HEK293 (cell line): ENCODE results near the gene SAFB.

ENCODE experiments used
- FEZF1 ChIP-seq: fragments of 450-650 bp; formaldehyde crosslinking; IDR thresholded peaks from 2 replicates; pipeline ENCODE4 v1.5.1; 2016; ENCODE audit warnings: missing biosample characterization, missing genetic modification characterization
- GLIS1 ChIP-seq: fragments of 450-650 bp; formaldehyde crosslinking; IDR thresholded peaks from 2 replicates; pipeline ENCODE4 v1.5.1; 2016; ENCODE audit warnings: missing biosample characterization, missing genetic modification characterization
- KLF10 ChIP-seq: fragments of 450-650 bp; IDR thresholded peaks from 2 replicates; pipeline ENCODE4 v1.5.1; 2018; ENCODE audit warnings: missing biosample characterization, mild to moderate bottlenecking, missing genetic modification characterization
- KLF9 ChIP-seq: fragments of 450-650 bp; formaldehyde crosslinking; IDR thresholded peaks from 2 replicates; pipeline ENCODE4 v1.5.1; 2016; ENCODE audit warnings: missing biosample characterization, missing genetic modification characterization, low read depth
- OSR2 ChIP-seq: fragments of 450-650 bp; formaldehyde crosslinking; IDR thresholded peaks from 2 replicates; pipeline ENCODE4 v1.5.1; 2016; ENCODE audit warnings: missing biosample characterization, missing genetic modification characterization
- RBAK ChIP-seq: fragments of 450-650 bp; formaldehyde crosslinking; IDR thresholded peaks from 2 replicates; pipeline ENCODE4 v1.5.1; 2016; ENCODE audit warnings: missing biosample characterization, missing genetic modification characterization
- SALL2 ChIP-seq: fragments of 450-650 bp; formaldehyde crosslinking; IDR thresholded peaks from 2 replicates; pipeline ENCODE4 v1.5.0; 2017; ENCODE audit warnings: missing biosample characterization, mild to moderate bottlenecking, missing genetic modification characterization, borderline replicate concordance
- SCRT2 ChIP-seq: fragments of 450-650 bp; formaldehyde crosslinking; IDR thresholded peaks from 2 replicates; pipeline ENCODE4 v1.5.1; 2016; ENCODE audit warnings: missing biosample characterization, missing genetic modification characterization
- SP3 ChIP-seq: fragments of 450-650 bp; formaldehyde crosslinking; IDR thresholded peaks from 2 replicates; pipeline ENCODE4 v1.5.1; 2016; ENCODE audit warnings: missing biosample characterization, missing genetic modification characterization
- ZBTB17 ChIP-seq: fragments of 450-650 bp; formaldehyde crosslinking; IDR thresholded peaks from 2 replicates; pipeline ENCODE4 v1.5.1; 2016; ENCODE audit warnings: missing biosample characterization, missing genetic modification characterization
- ZEB2 ChIP-seq: fragments of 450-650 bp; formaldehyde crosslinking; IDR thresholded peaks from 2 replicates; pipeline ENCODE4 v1.5.1; 2016; ENCODE audit warnings: missing biosample characterization, missing genetic modification characterization
- ZFHX2 ChIP-seq: fragments of 450-650 bp; formaldehyde crosslinking; conservative IDR thresholded peaks from 2 replicates; pipeline ENCODE4 v1.5.1; 2016; ENCODE audit warnings: missing biosample characterization, missing genetic modification characterization
- ZFP37 ChIP-seq: fragments of 450-650 bp; formaldehyde crosslinking; IDR thresholded peaks from 2 replicates; pipeline ENCODE4 v1.5.1; 2016; ENCODE audit warnings: missing biosample characterization, missing genetic modification characterization
- ZNF114 ChIP-seq: fragments of 450-650 bp; formaldehyde crosslinking; IDR thresholded peaks from 2 replicates; pipeline ENCODE4 v1.5.0; 2017; ENCODE audit warnings: missing biosample characterization, missing genetic modification characterization
- ZNF132 ChIP-seq: fragments of 450-650 bp; formaldehyde crosslinking; IDR thresholded peaks from 2 replicates; pipeline ENCODE4 v1.5.1; 2017; ENCODE audit warnings: missing biosample characterization, missing genetic modification characterization, borderline replicate concordance
- ZNF19 ChIP-seq: fragments of 450-650 bp; formaldehyde crosslinking; IDR thresholded peaks from 2 replicates; pipeline ENCODE4; 2016; ENCODE audit warnings: missing biosample characterization, missing genetic modification characterization, low read depth
- ZNF23 ChIP-seq: fragments of 450-650 bp; formaldehyde crosslinking; IDR thresholded peaks from 2 replicates; pipeline ENCODE4 v1.5.1; 2016; ENCODE audit warnings: missing biosample characterization, missing genetic modification characterization, borderline replicate concordance
- ZNF239 ChIP-seq: fragments of 450-650 bp; formaldehyde crosslinking; IDR thresholded peaks from 2 replicates; pipeline ENCODE4 v1.5.1; 2016; ENCODE audit warnings: missing biosample characterization, missing genetic modification characterization
- ZNF248 ChIP-seq: fragments of 450-650 bp; formaldehyde crosslinking; IDR thresholded peaks from 2 replicates; pipeline ENCODE4 v1.5.1; 2017; ENCODE audit warnings: missing biosample characterization, missing genetic modification characterization
- ZNF274 ChIP-seq, 2 experiments: fragments of 200-500 bp in 1 of 2; fragments of 450-650 bp in 1 of 2; sonication (Bioruptor generic) in 1 of 2; formaldehyde crosslinking in 1 of 2; IDR thresholded peaks; 2 replicates each; pipeline versions ENCODE4 v1.5.1 to v1.6.1; 2014 to 2016; ENCODE audit warnings: borderline replicate concordance in 1 of 2, inconsistent platforms in 1 of 2, low read length in 1 of 2, missing biosample characterization in 1 of 2, missing genetic modification characterization in 1 of 2
- ZNF335 ChIP-seq: fragments of 450-650 bp; formaldehyde crosslinking; conservative IDR thresholded peaks from 2 replicates; pipeline ENCODE4 v1.5.1; 2016; ENCODE audit warnings: missing biosample characterization, missing genetic modification characterization
- ZNF404 ChIP-seq: fragments of 450-650 bp; formaldehyde crosslinking; IDR thresholded peaks from 2 replicates; pipeline ENCODE4 v1.5.1; 2017; ENCODE audit warnings: missing biosample characterization, missing genetic modification characterization
- ZNF510 ChIP-seq: fragments of 450-650 bp; formaldehyde crosslinking; IDR thresholded peaks from 2 replicates; pipeline ENCODE4 v1.5.1; 2018; ENCODE audit warnings: mild to moderate bottlenecking, missing genetic modification characterization, missing biosample characterization; ENCODE audit not compliant: insufficient replicate concordance
- ZNF514 ChIP-seq: fragments of 450-650 bp; formaldehyde crosslinking; IDR thresholded peaks from 2 replicates; pipeline ENCODE4 v1.5.1; 2016; ENCODE audit warnings: missing biosample characterization, missing genetic modification characterization
- ZNF561 ChIP-seq: fragments of 450-650 bp; IDR thresholded peaks from 2 replicates; pipeline ENCODE4 v1.5.1; 2018; ENCODE audit warnings: missing biosample characterization, missing genetic modification characterization, borderline replicate concordance
- ZNF626 ChIP-seq: fragments of 450-650 bp; sonication (Bioruptor Pico); formaldehyde crosslinking; IDR thresholded peaks from 2 replicates; pipeline ENCODE4 v1.5.1; 2018; ENCODE audit warnings: missing biosample characterization, missing genetic modification characterization, inconsistent platforms
- ZNF660 ChIP-seq: fragments of 450-650 bp; IDR thresholded peaks from 2 replicates; pipeline ENCODE4 v1.5.1; 2018; ENCODE audit warnings: missing biosample characterization, mild to moderate bottlenecking, missing genetic modification characterization
- ZNF768 ChIP-seq: fragments of 450-650 bp; formaldehyde crosslinking; IDR thresholded peaks from 2 replicates; pipeline ENCODE4 v1.5.1; 2018; ENCODE audit warnings: missing biosample characterization, mild to moderate bottlenecking, missing genetic modification characterization
- ZNF777 ChIP-seq: fragments of 450-650 bp; formaldehyde crosslinking; IDR thresholded peaks from 2 replicates; pipeline ENCODE4 v1.5.1; 2017; ENCODE audit warnings: missing biosample characterization, missing genetic modification characterization, borderline replicate concordance
- ZNF791 ChIP-seq: fragments of 450-650 bp; formaldehyde crosslinking; IDR thresholded peaks from 2 replicates; pipeline ENCODE4 v1.5.1; 2016; ENCODE audit warnings: missing biosample characterization, missing genetic modification characterization
- ZSCAN18 ChIP-seq: fragments of 450-650 bp; formaldehyde crosslinking; IDR thresholded peaks from 2 replicates; pipeline ENCODE4 v1.5.1; 2016; ENCODE audit warnings: missing biosample characterization, missing genetic modification characterization
- ZXDB ChIP-seq: fragments of 450-650 bp; formaldehyde crosslinking; IDR thresholded peaks from 2 replicates; pipeline ENCODE4 v1.5.1; 2016; ENCODE audit warnings: missing biosample characterization, missing genetic modification characterization
- TF ChIP-seq, protein P1 (sequence below): fragments of 450-650 bp; formaldehyde crosslinking; IDR thresholded peaks from 2 replicates; pipeline ENCODE4 v1.5.1; 2016; ENCODE audit warnings: missing biosample characterization, missing genetic modification characterization
- TF ChIP-seq, protein P2 (sequence below): fragments of 450-650 bp; formaldehyde crosslinking; IDR thresholded peaks from 2 replicates; pipeline ENCODE4 v1.5.1; 2016; ENCODE audit warnings: missing biosample characterization, missing genetic modification characterization, borderline replicate concordance
- TF ChIP-seq, protein P3 (sequence below): fragments of 450-650 bp; IDR thresholded peaks from 2 replicates; pipeline ENCODE4 v1.5.1; 2018; ENCODE audit warnings: missing biosample characterization, missing genetic modification characterization

Gene SAFB

GRCh38 chr19:5697022-5697889 is 74.4 kb downstream of the SAFB start (continued):
- TF ChIP-seq ZNF248 (tag by site-specific recombination), result no peak
- TF ChIP-seq ZNF514 (tag by site-specific recombination), result no peak
- no peak for TF ChIP-seq ZNF19 (tag by site-specific recombination)
- peak; percentile 61 for TF ChIP-seq ZFHX2 (tag by site-specific recombination)
- no peak for TF ChIP-seq ZNF23 (tag by site-specific recombination)
- no peak for TF ChIP-seq SCRT2 (tag by site-specific recombination)
- no peak for TF ChIP-seq ZNF274 (IDR thresholded peaks at IDR 0.05; ENCODE audit: low read length)
- no peak for TF ChIP-seq ZNF274 (tag by site-specific recombination; IDR thresholded peaks at IDR 0.05; ENCODE audit: borderline replicate concordance)
- peak; percentile 81 for TF ChIP-seq GLIS1
- TF ChIP-seq ZNF114, result no peak
- no peak for TF ChIP-seq SALL2 (tag by site-specific recombination)
- TF ChIP-seq ZNF791 (tag by site-specific recombination), result no peak
- TF ChIP-seq ZNF561 (tag by site-specific recombination), result no peak
- TF ChIP-seq, protein P1, sequence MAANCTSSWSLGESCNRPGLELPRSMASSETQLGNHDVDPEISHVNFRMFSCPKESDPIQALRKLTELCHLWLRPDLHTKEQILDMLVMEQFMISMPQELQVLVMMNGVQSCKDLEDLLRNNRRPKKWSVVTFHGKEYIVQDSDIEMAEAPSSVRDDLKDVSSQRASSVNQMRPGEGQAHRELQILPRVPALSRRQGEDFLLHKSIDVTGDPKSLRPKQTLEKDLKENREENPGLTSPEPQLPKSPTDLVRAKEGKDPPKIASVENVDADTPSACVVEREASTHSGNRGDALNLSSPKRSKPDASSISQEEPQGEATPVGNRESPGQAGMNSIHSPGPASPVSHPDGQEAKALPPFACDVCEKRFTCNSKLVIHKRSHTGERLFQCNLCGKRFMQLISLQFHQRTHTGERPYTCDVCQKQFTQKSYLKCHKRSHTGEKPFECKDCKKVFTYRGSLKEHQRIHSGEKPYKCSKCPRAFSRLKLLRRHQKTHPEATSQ, result no peak
- TF ChIP-seq ZNF626, result no peak
- 0 out of 2 replicates have a peak, but pooled peaks have one; percentile 25 for TF ChIP-seq KLF9 (tag by site-specific recombination)
- no peak for TF ChIP-seq ZNF768 (tag by site-specific recombination)
- peak; percentile 87 for TF ChIP-seq ZXDB (tag by site-specific recombination)
- TF ChIP-seq KLF10, result no peak
- no peak for TF ChIP-seq RBAK (tag by site-specific recombination)
- no peak for TF ChIP-seq ZNF404 (tag by site-specific recombination)
- TF ChIP-seq, protein P2, sequence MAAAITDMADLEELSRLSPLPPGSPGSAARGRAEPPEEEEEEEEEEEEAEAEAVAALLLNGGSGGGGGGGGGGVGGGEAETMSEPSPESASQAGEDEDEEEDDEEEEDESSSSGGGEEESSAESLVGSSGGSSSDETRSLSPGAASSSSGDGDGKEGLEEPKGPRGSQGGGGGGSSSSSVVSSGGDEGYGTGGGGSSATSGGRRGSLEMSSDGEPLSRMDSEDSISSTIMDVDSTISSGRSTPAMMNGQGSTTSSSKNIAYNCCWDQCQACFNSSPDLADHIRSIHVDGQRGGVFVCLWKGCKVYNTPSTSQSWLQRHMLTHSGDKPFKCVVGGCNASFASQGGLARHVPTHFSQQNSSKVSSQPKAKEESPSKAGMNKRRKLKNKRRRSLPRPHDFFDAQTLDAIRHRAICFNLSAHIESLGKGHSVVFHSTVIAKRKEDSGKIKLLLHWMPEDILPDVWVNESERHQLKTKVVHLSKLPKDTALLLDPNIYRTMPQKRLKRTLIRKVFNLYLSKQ (tag by site-specific recombination), result no peak
- TF ChIP-seq ZNF777, result no peak
- TF ChIP-seq FEZF1 (tag by site-specific recombination), result no peak
- peak; percentile 81; the same call in 1 of the 2 replicates for TF ChIP-seq ZNF239 (tag by site-specific recombination)
- no peak for TF ChIP-seq OSR2 (tag by site-specific recombination)
- TF ChIP-seq ZNF660 (tag by site-specific recombination), result no peak; the same call in 1 of the 2 replicates
- TF ChIP-seq, protein P3, sequence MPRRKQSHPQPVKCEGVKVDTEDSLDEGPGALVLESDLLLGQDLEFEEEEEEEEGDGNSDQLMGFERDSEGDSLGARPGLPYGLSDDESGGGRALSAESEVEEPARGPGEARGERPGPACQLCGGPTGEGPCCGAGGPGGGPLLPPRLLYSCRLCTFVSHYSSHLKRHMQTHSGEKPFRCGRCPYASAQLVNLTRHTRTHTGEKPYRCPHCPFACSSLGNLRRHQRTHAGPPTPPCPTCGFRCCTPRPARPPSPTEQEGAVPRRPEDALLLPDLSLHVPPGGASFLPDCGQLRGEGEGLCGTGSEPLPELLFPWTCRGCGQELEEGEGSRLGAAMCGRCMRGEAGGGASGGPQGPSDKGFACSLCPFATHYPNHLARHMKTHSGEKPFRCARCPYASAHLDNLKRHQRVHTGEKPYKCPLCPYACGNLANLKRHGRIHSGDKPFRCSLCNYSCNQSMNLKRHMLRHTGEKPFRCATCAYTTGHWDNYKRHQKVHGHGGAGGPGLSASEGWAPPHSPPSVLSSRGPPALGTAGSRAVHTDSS, result peak; percentile 16
- TF ChIP-seq SP3 (tag by site-specific recombination), result no peak
- TF ChIP-seq ZNF132, result no peak
- 0 out of 2 replicates have a peak, but pooled peaks have one; percentile 24 for TF ChIP-seq ZNF335 (tag by site-specific recombination)
- TF ChIP-seq ZFP37, result no peak
- TF ChIP-seq ZSCAN18, result no peak
- peak; percentile 83 for TF ChIP-seq ZBTB17
- peak; percentile 63; the same call in 1 of the 2 replicates for TF ChIP-seq ZEB2 (tag by site-specific recombination)
- no peak for TF ChIP-seq ZNF510 (tag by site-specific recombination)
